Mucosa of rectum (tissue), 2 donors: ENCODE measurements around the gene DNAJC18.
A peak's percentile ranks its signal among the peaks of the same experiment; 100 is the strongest.
"Not testable (repeated sequence)": the region's sequence is repeated elsewhere in the genome, so short reads cannot be mapped to it uniquely, and the experiment has no call there.

Experiments used
- H3K27ac ChIP-seq, 2 donors: one replicate each; pipeline ENCODE4 v1.7.0; 2013; ENCODE audit warnings: inconsistent platforms in 2 of 2, low read depth in 2 of 2, low read length in 2 of 2
- H3K27me3 ChIP-seq, 2 donors: one replicate each; pipeline ENCODE4 v1.7.0; 2013; ENCODE audit warnings: low read length in 2 of 2; ENCODE audit not compliant: control insufficient read depth in 2 of 2, insufficient read depth in 2 of 2
- H3K36me3 ChIP-seq, 2 donors: one replicate each; pipeline ENCODE4 v1.7.0; 2013; ENCODE audit warnings: low read length in 2 of 2; ENCODE audit not compliant: control insufficient read depth in 2 of 2, insufficient read depth in 2 of 2
- H3K4me1 ChIP-seq, 2 donors: one replicate each; pipeline ENCODE4 v1.7.0; 2013; ENCODE audit warnings: low read length in 2 of 2, mild to moderate bottlenecking in 1 of 2; ENCODE audit not compliant: control insufficient read depth in 2 of 2, insufficient read depth in 2 of 2
- H3K4me3 ChIP-seq, 2 donors: one replicate each; pipeline ENCODE4 v1.7.0; 2013; ENCODE audit warnings: low read length in 2 of 2
- H3K9ac ChIP-seq, 2 donors: one replicate each; pipeline ENCODE4 v1.7.0; 2013; ENCODE audit warnings: low read length in 2 of 2, low read depth in 1 of 2, mild to moderate bottlenecking in 1 of 2
- H3K9me3 ChIP-seq, 2 donors: one replicate each; pipeline ENCODE4 v1.7.0; 2013; ENCODE audit warnings: low read length in 2 of 2; ENCODE audit not compliant: control insufficient read depth in 2 of 2
- donor health status: healthy.
- donor health status: Normal muscosa, but diverticular disease.

DNAJC18 gene

GRCh38 chr5:139415221-139415861 is 24.0 kb downstream of the DNAJC18 start:
- peaks cover 0 to 3% of the 10 kb centered on the region in 2 donors for H3K36me3 ChIP-seq
- H3K9ac ChIP-seq, result no peak overlapping the region
- no peaks in the 10 kb centered on the region for H3K27me3 ChIP-seq
- H3K27ac ChIP-seq, result peak overlapping the region; percentile 44 to 76
- H3K4me1 ChIP-seq, result peaks cover 21 to 52% of the 10 kb centered on the region in 2 donors
- no peak overlapping the region for H3K4me3 ChIP-seq
- no peaks in the 10 kb centered on the region for H3K9me3 ChIP-seq

- Histone ChIP-seq H3K36me3 (peaks cover 0 to 3% of the 10 kb centered on the region in 2 donors), H3K4me3 (no peak overlapping the region), H3K9me3 (no peaks in the 10 kb centered on the region), H3K27me3 (no peaks in the 10 kb centered on the region), H3K27ac (peak overlapping the region in 1 of 2 donors; percentile 19), H3K9ac (no peak overlapping the region), H3K4me1 (peaks cover 21 to 46% of the 10 kb centered on the region in 2 donors)
These were observed 24.7 kb downstream of the DNAJC18 start for GRCh38 chr5:139414581-139415130.

- Histone ChIP-seq H3K4me1 (peaks cover 15 to 39% of the 10 kb centered on the region in 2 donors), H3K27ac (no peak overlapping the region)
These were observed 25.4 kb downstream of the DNAJC18 start for GRCh38 chr5:139413963-139414362.

GRCh38 chr5:139413153-139413552 is 26.2 kb downstream of the DNAJC18 start:
- no peak overlapping the region for H3K27ac ChIP-seq
- H3K27me3 ChIP-seq, result no peaks in the 10 kb centered on the region
- no peak overlapping the region for H3K9ac ChIP-seq
- H3K36me3 ChIP-seq, result no peaks in the 10 kb centered on the region
- H3K9me3 ChIP-seq, result no peaks in the 10 kb centered on the region
- peaks cover 12 to 31% of the 10 kb centered on the region in 2 donors for H3K4me1 ChIP-seq
- no peak overlapping the region for H3K4me3 ChIP-seq

More at GRCh38 chr5:139413963-139414362, 25.4 kb downstream of the DNAJC18 start:
- peaks cover 0 to 3% of the 10 kb centered on the region in 2 donors for H3K36me3 ChIP-seq
- no peak overlapping the region for H3K4me3 ChIP-seq
- H3K9ac ChIP-seq, result no peak overlapping the region
- H3K27me3 ChIP-seq, result no peaks in the 10 kb centered on the region
- H3K9me3 ChIP-seq, result no peaks in the 10 kb centered on the region

- Histone ChIP-seq H3K4me1 (peaks cover 7 to 18% of the 10 kb centered on the region in 2 donors), H3K27me3 (no peaks in the 10 kb centered on the region), H3K9ac (no peak overlapping the region), H3K4me3 (no peak overlapping the region), H3K27ac (peak overlapping the region in 1 of 2 donors; percentile 2), H3K36me3 (no peaks in the 10 kb centered on the region), H3K9me3 (no peaks in the 10 kb centered on the region)
These were observed 28.1 kb downstream of the DNAJC18 start for GRCh38 chr5:139410993-139411828.

GRCh38 chr5:139410121-139410992 is 29.0 kb downstream of the DNAJC18 start:
- Histone ChIP-seq H3K36me3 (no peaks in the 10 kb centered on the region), H3K4me3 (no peak overlapping the region), H3K4me1 (peaks cover 3 to 9% of the 10 kb centered on the region in 2 donors), H3K27ac (no peak overlapping the region), H3K9ac (no peak overlapping the region), H3K27me3 (no peaks in the 10 kb centered on the region), H3K9me3 (no peaks in the 10 kb centered on the region)

GRCh38 chr5:139409116-139409515 is 30.2 kb downstream of the DNAJC18 start:
- not testable (repeated sequence) for H3K36me3 ChIP-seq, H3K27ac ChIP-seq, H3K9me3 ChIP-seq, H3K27me3 ChIP-seq, H3K9ac ChIP-seq, H3K4me3 ChIP-seq, H3K4me1 ChIP-seq

GRCh38 chr5:139408191-139408590 is 31.1 kb downstream of the DNAJC18 start:
- Histone ChIP-seq H3K9me3 (no peaks in the 10 kb centered on the region), H3K9ac (no peak overlapping the region), H3K27me3 (no peaks in the 10 kb centered on the region), H3K4me3 (no peak overlapping the region), H3K4me1 (peaks cover 10 to 11% of the 10 kb centered on the region in 2 donors), H3K27ac (no peak overlapping the region), H3K36me3 (no peaks in the 10 kb centered on the region)

- Histone ChIP-seq H3K4me3 (no peak overlapping the region), H3K9ac (no peak overlapping the region), H3K4me1 (peaks cover 13 to 15% of the 10 kb centered on the region in 2 donors), H3K27ac (no peak overlapping the region), H3K9me3 (no peaks in the 10 kb centered on the region), H3K27me3 (no peaks in the 10 kb centered on the region), H3K36me3 (no peaks in the 10 kb centered on the region)
These were observed 31.8 kb downstream of the DNAJC18 start for GRCh38 chr5:139407517-139407916.
